SU-DHL-6 (cell line): ENCODE data around the gene PTTG1.
A peak's percentile ranks its signal among the peaks of the same experiment; 100 is the strongest.

Experiments used
- H2AFZ ChIP-seq: fragments of 200-600 bp; sonication (generic); 2 replicates; pipeline ENCODE4 v1.6.1; 2014; ENCODE audit warnings: low read depth, mild to moderate bottlenecking, moderate library complexity, mixed read lengths, antibody characterized with exemption, low read length; ENCODE audit not compliant: severe bottlenecking
- H3F3A ChIP-seq: fragments of 200-600 bp; shearing (Covaris generic); 2 replicates; pipeline ENCODE4 v1.6.0; 2016; ENCODE audit warnings: antibody characterized with exemption, mild to moderate bottlenecking; ENCODE audit not compliant: insufficient read depth
- H3K27ac ChIP-seq: fragments of 200-600 bp; sonication (generic); 2 replicates; pipeline ENCODE4 v1.5.1; 2016; ENCODE audit warnings: low read depth, mild to moderate bottlenecking, low read length, moderate library complexity, mixed read lengths
- H3K27me3 ChIP-seq: fragments of 200-600 bp; sonication (generic), shearing (Covaris generic); 2 replicates; pipeline ENCODE4 v1.6.0; 2014; ENCODE audit warnings: mild to moderate bottlenecking, low read length
- H3K36me3 ChIP-seq: fragments of 200-600 bp; sonication (generic); 2 replicates; pipeline ENCODE4 v1.6.1; 2014; ENCODE audit warnings: mild to moderate bottlenecking, low read length, mixed read lengths
- H3K4me2 ChIP-seq: fragments of 300-600, 200-600 bp; shearing (Covaris generic), sonication (generic); 2 replicates; pipeline ENCODE4 v1.6.0; 2014; ENCODE audit warnings: low read length, low read depth, mild to moderate bottlenecking; ENCODE audit not compliant: poor library complexity, severe bottlenecking
- H3K4me3 ChIP-seq: fragments of 200-600 bp; sonication (generic); 2 replicates; pipeline ENCODE4 v1.5.1; 2014; ENCODE audit warnings: antibody characterized with exemption, low read length, mild to moderate bottlenecking, mixed read lengths; ENCODE audit not compliant: insufficient read depth, poor library complexity, severe bottlenecking
- H3K79me2 ChIP-seq: fragments of 200-600 bp; sonication (generic); 2 replicates; pipeline ENCODE4 v1.6.1; 2014; ENCODE audit warnings: mild to moderate bottlenecking, low read length, moderate library complexity; ENCODE audit not compliant: insufficient read depth
- H3K9ac ChIP-seq: fragments of 200-600 bp; sonication (generic); 2 replicates; pipeline ENCODE4 v1.7.0; 2014; ENCODE audit warnings: mild to moderate bottlenecking, low read length
- H3K9me2 ChIP-seq: fragments of 200-600 bp; sonication (generic); replicated peaks from 2 replicates; pipeline ENCODE4 v1.6.1; 2014; ENCODE audit warnings: low read length; ENCODE audit not compliant: insufficient read depth
- H3K9me3 ChIP-seq: fragments of 200-600 bp; sonication (generic); 2 replicates; pipeline ENCODE4 v1.6.1; 2014; ENCODE audit warnings: low read length, mixed read lengths; ENCODE audit not compliant: insufficient read depth
- H4K20me1 ChIP-seq: fragments of 200-600 bp; sonication (generic); 2 replicates; pipeline ENCODE4 v1.6.1; 2014; ENCODE audit warnings: low read depth, mild to moderate bottlenecking, antibody characterized with exemption, low read length, moderate library complexity, mixed read lengths
- CTCF ChIP-seq: fragments of 200-600 bp; sonication (generic); IDR thresholded peaks from one replicate; pipeline ENCODE4 v1.5.1; 2017; ENCODE audit warnings: antibody characterized with exemption, mild to moderate bottlenecking, low read length, moderate library complexity; ENCODE audit not compliant: insufficient read depth, poor library complexity, severe bottlenecking
- EZH2phosphoT487 ChIP-seq: fragments of 200-600 bp; sonication (generic), shearing (Covaris generic); conservative IDR thresholded peaks from 2 replicates; pipeline ENCODE4 v1.6.1; 2018; ENCODE audit warnings: mild to moderate bottlenecking, antibody characterized with exemption, low read length, moderate library complexity, mixed read lengths

Gene PTTG1

GRCh38 chr5:160439205-160439600 lies 17.5 kb downstream of the PTTG1 start:
- Histone ChIP-seq H2AFZ (peak overlapping the region; percentile 92), H3K9me2 (no peaks in the 10 kb centered on the region), H3K9ac (peak overlapping the region; percentile 43), H3F3A (no peaks in the 10 kb centered on the region), H3K9me3 (no peaks in the 10 kb centered on the region), H3K4me3 (peak overlapping the region; percentile 50), H3K4me2 (peak overlapping the region; percentile 91), H3K36me3 (no peaks in the 10 kb centered on the region), H3K79me2 (no peaks in the 10 kb centered on the region), H4K20me1 (no peaks in the 10 kb centered on the region), H3K27ac (peak overlapping the region; percentile 49), H3K27me3 (no peaks in the 10 kb centered on the region)
- TF ChIP-seq CTCF (peak; percentile 69), EZH2phosphoT487 (no peak)

GRCh38 chr5:160441311-160441781 lies 19.7 kb downstream of the PTTG1 start:
- no peak overlapping the region for H3K4me3 ChIP-seq
- H3K9ac ChIP-seq, result no peak overlapping the region
- H3K27me3 ChIP-seq, result no peaks in the 10 kb centered on the region
- H4K20me1 ChIP-seq, result no peaks in the 10 kb centered on the region
- no peak overlapping the region for H3K27ac ChIP-seq
- no peak overlapping the region for H3K4me2 ChIP-seq
- no peaks in the 10 kb centered on the region for H3K79me2 ChIP-seq
- no peaks in the 10 kb centered on the region for H3K9me3 ChIP-seq
- H3K9me2 ChIP-seq, result no peaks in the 10 kb centered on the region
- H2AFZ ChIP-seq, result no peak overlapping the region
- no peak for TF ChIP-seq EZH2phosphoT487
- no peak for TF ChIP-seq CTCF
- H3F3A ChIP-seq, result no peaks in the 10 kb centered on the region
- no peaks in the 10 kb centered on the region for H3K36me3 ChIP-seq

GRCh38 chr5:160442824-160443431 lies 21.3 kb downstream of the PTTG1 start:
- TF ChIP-seq EZH2phosphoT487 (no peak), CTCF (no peak)
- no peak overlapping the region for H3K4me3 ChIP-seq
- H3K9ac ChIP-seq, result no peak overlapping the region
- H3K79me2 ChIP-seq, result no peaks in the 10 kb centered on the region
- H3F3A ChIP-seq, result no peaks in the 10 kb centered on the region
- no peaks in the 10 kb centered on the region for H3K9me2 ChIP-seq
- no peaks in the 10 kb centered on the region for H4K20me1 ChIP-seq
- H2AFZ ChIP-seq, result no peak overlapping the region
- H3K9me3 ChIP-seq, result no peaks in the 10 kb centered on the region
- no peak overlapping the region for H3K4me2 ChIP-seq
- no peaks in the 10 kb centered on the region for H3K27me3 ChIP-seq
- no peak overlapping the region for H3K27ac ChIP-seq
- H3K36me3 ChIP-seq, result no peaks in the 10 kb centered on the region
